Kidney capillary endothelial cell (primary cell): ENCODE measurements around the gene SYNGR4.

Experiments
- DNase-seq: peaks from one replicate; pipeline ENCODE4 v3.0.0-alpha.2; 2018; ENCODE audit warnings: low spot score

The SYNGR4 gene

DNA sequence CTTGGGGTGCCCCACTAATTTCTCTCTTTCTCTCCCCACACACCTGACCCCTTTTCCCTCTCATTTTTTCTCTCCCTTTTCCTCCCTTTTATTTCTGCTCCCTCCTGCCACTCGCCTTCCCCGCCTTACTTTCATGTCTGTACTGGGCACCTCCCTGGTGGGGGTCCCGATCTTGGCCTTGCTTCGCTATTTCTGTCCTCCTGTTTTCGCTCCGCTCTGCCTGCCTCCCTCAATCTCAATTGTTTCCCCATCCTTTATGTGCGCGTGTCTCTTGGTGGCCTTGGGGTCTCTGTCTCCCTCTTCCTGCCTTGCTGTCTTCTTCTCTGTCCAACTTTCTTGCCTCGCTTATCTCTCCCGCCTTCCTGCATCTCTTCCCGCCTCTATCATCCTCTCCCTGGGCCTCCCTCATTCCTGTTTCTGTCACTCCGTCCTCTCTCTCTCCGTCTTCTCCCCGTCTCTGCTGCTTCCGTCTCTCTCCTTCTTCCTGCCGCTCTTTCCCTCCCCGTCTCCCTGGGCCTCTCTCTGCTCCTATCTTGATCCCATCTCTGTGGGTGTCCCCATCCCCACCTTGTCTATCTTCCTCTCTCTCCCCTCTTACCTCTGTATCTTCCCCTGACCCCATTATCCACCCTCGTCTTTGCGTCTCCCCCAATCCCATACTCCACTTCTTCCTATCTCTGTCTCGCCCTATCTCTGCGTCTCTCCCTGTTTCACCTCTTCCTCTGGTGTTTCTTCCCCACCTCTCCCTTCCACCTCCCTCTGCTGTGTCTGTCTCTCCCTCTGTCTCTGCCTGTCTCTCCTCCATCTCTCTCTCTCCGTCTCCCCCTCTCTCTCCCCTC is 33.3 kb downstream of the SYNGR4 start:
- DNase-seq, result no peak

DNA sequence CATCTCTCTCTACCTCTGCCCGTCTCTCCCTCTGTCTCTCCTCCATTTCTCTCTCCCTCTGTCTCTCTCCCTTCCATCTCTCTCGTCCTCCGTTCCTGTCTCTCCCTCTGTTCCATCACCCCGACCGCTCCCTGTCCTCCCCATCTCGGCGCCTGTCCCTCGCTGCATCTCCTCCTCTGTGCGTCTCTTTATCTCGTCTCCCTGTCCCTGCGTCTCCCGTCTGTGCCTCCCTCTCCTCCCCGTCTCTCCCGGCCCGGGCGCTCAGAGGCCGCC is 33.9 kb downstream of the SYNGR4 start:
- DNase-seq, result no peak

- peak; percentile 80 for DNase-seq
These were observed 34.4 kb downstream of the SYNGR4 start for GRCh38 chr19:48398375-48399235.

GRCh38 chr19:48400018-48400742 is 36.0 kb downstream of the SYNGR4 start:
- DNase-seq, result peak; percentile 46

- no peak for DNase-seq
These were observed 37.1 kb downstream of the SYNGR4 start for GRCh38 chr19:48401287-48401686.

- DNase-seq, result peak; percentile 50
These were observed 39.4 kb downstream of the SYNGR4 start for GRCh38 chr19:48403606-48404005.

- DNase-seq, result no peak
These were observed 41.0 kb downstream of the SYNGR4 start for GRCh38 chr19:48405010-48405659.

DNA sequence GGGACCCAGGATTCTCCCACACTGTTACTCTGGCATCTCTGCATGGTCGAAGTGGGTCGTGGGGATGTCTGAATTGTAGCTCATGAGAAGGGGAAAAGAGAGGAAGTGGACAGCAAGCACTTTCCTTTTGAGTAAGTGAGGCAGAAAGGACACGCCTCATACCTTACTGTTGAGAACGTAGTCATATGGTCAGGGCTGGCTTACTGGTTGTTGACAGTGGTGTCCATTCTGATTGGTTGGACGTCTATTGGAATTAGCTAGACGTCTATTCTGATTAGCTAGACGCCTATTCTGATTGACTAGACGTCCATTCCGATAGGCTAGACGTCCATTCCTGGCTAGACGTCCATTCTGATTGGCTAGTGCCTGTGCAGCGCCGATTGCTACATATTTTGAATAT is 41.7 kb downstream of the SYNGR4 start:
- no peak for DNase-seq

DNA sequence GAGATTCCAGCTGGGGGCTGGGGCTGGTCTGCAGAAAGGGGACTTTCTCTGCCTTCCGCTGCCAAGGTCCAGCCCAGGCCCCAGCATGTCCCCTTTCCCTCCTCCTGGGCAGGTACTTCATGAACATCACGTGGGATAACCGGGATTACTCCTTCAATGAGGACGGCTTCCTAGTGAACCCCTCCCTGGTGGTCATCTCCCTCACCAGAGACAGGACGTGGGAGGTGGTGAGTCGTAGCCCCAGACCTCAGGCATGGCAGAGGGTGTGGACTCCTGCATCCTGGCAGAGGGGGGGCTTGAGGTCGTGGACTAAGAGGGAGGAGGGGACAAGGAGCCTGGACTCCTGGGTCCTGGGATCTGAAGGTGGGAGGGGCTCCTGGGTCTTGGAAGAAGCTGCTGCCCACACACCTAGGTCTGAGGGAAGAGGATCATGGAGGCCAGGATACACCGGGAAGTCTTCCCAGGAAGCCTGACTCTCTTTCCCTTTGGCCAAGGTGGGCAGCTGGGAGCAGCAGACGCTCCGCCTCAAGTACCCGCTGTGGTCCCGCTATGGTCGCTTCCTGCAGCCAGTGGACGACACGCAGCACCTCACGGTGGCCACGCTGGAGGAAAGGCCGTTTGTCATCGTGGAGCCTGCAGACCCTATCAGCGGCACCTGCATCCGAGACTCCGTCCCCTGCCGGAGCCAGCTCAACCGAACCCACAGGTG is 49.9 kb downstream of the SYNGR4 start:
- no peak for DNase-seq

- DNase-seq, result peak; percentile 85
These were observed 51.2 kb downstream of the SYNGR4 start for GRCh38 chr19:48415395-48415794.

- no peak for DNase-seq
These were observed 51.6 kb downstream of the SYNGR4 start for GRCh38 chr19:48415806-48416221.

DNA sequence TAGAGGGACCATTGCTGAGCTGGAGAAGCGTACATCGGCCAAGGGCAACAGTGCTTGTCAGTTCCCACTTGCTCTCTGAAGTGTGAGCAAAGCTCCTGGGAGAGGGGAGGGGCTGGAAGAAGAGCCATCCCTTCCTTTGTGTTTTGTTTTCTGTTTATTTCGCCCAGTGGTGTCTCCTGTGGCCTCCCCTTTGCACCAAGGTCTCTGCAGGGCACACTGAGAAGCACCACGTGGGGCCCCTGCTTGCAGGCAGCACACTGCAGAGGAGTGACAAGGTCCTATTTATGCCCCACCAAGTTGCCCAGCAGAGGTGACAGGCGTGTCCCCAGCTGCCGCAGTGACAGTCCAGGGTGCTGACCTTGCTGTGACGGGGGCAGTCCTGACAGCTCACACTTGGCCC is 53.3 kb downstream of the SYNGR4 start:
- no peak for DNase-seq

- no peak for DNase-seq
These were observed 54.3 kb downstream of the SYNGR4 start for GRCh38 chr19:48418317-48419064.

GRCh38 chr19:48419158-48419920 is 55.2 kb downstream of the SYNGR4 start:
- DNase-seq, result no peak

DNA sequence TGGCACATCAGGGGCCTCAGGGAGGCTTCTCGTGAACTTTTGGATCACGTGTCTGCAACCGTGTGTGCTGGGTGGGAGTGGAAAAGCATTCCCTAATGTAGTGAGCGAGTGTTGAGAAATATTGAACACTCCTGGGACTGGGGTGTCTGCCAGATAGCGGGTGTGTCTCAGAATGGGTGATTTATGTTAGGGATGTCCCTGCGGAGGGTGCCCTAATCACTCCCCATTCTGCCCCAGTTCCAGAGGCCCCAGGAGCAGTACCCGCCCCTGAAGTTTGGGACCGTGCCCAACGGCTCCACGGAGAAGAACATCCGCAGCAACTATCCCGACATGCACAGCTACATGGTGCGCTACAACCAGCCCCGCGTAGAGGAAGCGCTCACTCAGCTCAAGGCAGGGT is 57.4 kb downstream of the SYNGR4 start:
- DNase-seq, result no peak

DNA sequence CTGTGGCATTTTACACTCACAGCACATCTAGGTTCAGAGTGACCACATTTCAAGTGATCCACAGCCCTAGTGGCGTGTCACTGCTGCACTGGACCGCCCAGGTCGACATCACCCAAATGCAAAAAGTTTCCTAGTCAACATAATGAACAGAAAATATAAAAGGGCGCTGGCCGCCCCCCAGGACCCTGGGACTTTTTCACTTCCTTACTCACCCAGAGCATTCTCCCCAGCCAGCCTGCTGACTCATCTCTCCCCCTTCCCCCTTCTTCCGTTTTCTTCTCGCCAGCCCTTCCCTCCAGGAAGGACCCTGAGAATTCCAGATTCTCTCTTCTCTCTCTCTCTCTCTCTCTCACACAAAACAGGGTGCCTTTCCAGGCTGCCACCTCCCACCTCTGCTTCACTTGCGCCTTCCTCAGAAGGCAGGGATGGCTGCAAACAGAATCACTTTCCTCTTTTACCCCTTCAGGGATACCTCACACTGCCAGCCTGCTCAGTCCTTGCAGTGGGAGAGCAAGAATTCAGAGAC is 60.6 kb downstream of the SYNGR4 start:
- peak; percentile 69 for DNase-seq
